ENCODE measurements around the gene LRRC59. TPM values are rescaled to one million over a fixed set of nuclear protein-coding genes. Genes with fewer than 3 reads are reported as not detected.

The LRRC59 gene
- total and polyA plus RNA-seq, 2 of the 4 experiments (the other 2 are of a cell fraction): 139 to 233 TPM

GRCh38 chr17:50363217-50364060 lies 33.9 kb downstream of the LRRC59 start:
- 58% methylated on average over 2 of the region's 8 CpGs; no CpG with 5 or more reads in 1 of the 2 experiments for WGBS, 2 experiments (ENCODE audit: extremely low coverage in 2 of 2, insufficient read length in 1 of 2)
- 0 out of 2 replicates have a peak overlapping the region, but pooled peaks have one; percentile 1 for H2AK5ac ChIP-seq (ENCODE audit: low read depth, low read length)
- H3K18ac ChIP-seq (ENCODE audit: low read depth, low read length): no peak overlapping the region
- H3K4ac ChIP-seq (ENCODE audit: low read depth, low read length): no peak overlapping the region; the same call in 1 of the 2 replicates
- H2AFZ ChIP-seq (replicated peaks; ENCODE audit: low read length, poor library complexity): peak overlapping the region; percentile 37
- dilution Hi-C loops (cut with HindIII; ENCODE audit: low sequenced_read_pairs, unreplicated experiment): no loop called here
- CTCF ChIA-PET: no interaction called here
- H3K4me3 ChIP-seq (ENCODE audit: insufficient read depth, low read depth, low read length): no peak overlapping the region
- H2BK120ac ChIP-seq (ENCODE audit: low read depth, low read length): no peak overlapping the region
- no peak overlapping the region for H3K23ac ChIP-seq (ENCODE audit: low read depth, low read length)
- no peak overlapping the region for H4K8ac ChIP-seq (ENCODE audit: low read depth in 2 of 2, low read length in 2 of 2)
- H3K9ac ChIP-seq (ENCODE audit: low read depth, low read length): no peak overlapping the region
- no peaks in the 10 kb centered on the region for H3K27me3 ChIP-seq (ENCODE audit: control insufficient read depth, insufficient read depth, low read length)
- intact Hi-C loops (cut with micrococcal nuclease): no loop called here
- H2BK20ac ChIP-seq (ENCODE audit: low read depth, low read length): no peak overlapping the region
- H2BK15ac ChIP-seq (ENCODE audit: low read depth, low read length): no peak overlapping the region
- H3K4me1 ChIP-seq (ENCODE audit: control insufficient read depth, insufficient read depth, low read length): peaks cover 11% of the 10 kb centered on the region
- no peak overlapping the region for H3K56ac ChIP-seq (ENCODE audit: extremely low read depth, insufficient read depth, low read length)
- H4K20me1 ChIP-seq (ENCODE audit: insufficient read depth, low read length): peaks cover 22% of the 10 kb centered on the region; the same call in 1 of the 2 replicates
- H2AK9ac ChIP-seq (replicated peaks; ENCODE audit: low read depth, low read length, poor library complexity): peak overlapping the region; percentile 23
- no peak overlapping the region for H3K4me2 ChIP-seq (ENCODE audit: low read depth, low read length)
- no TSS peak for BruUV-seq (replicated peaks)
- no peak overlapping the region for H3K14ac ChIP-seq (replicated peaks; ENCODE audit: low read depth, low read length)
- in situ Hi-C loops (cut with MboI; ENCODE audit: low sequenced_read_pairs): no loop called here
- no peak overlapping the region for H2BK5ac ChIP-seq (ENCODE audit: low read depth, low read length, poor library complexity, severe bottlenecking)
- peaks cover 0 to 29% of the 10 kb centered on the region in 2 experiments; a peak in 1 of 4 replicates for H3K79me1 ChIP-seq (ENCODE audit: low read depth in 1 of 2, low read length in 2 of 2)
- no peaks in the 10 kb centered on the region for H3K9me3 ChIP-seq (ENCODE audit: control insufficient read depth, insufficient read depth, low read length)
- H4K91ac ChIP-seq (ENCODE audit: insufficient read depth, low read depth, low read length): no peak overlapping the region
- H3K9me1 ChIP-seq (ENCODE audit: insufficient read depth, low read length): peaks cover 9% of the 10 kb centered on the region; the same call in 1 of the 2 replicates
- peak; percentile 41 for ATAC-seq (ENCODE audit: low read depth)
- H3K27ac ChIP-seq (ENCODE audit: insufficient read depth, low read length): no peak overlapping the region
- TF ChIP-seq CEBPB (IDR thresholded peaks at IDR 0.05; ENCODE audit: low read depth, low read length): no peak
- no peak for TF ChIP-seq POLR2A (IDR thresholded peaks at IDR 0.05; ENCODE audit: low read depth, low read length)
- TF ChIP-seq SMC3 (IDR thresholded peaks at IDR 0.05; ENCODE audit: low read depth, low read length): no peak
- no peak for TF ChIP-seq CHD1 (IDR thresholded peaks at IDR 0.05; ENCODE audit: low read depth, low read length)
- TF ChIP-seq RAD21 (IDR thresholded peaks at IDR 0.05; ENCODE audit: low read length): no peak
- no peak for TF ChIP-seq MAFK (IDR thresholded peaks at IDR 0.05; ENCODE audit: low read depth, low read length)
- no peak for TF ChIP-seq USF2 (IDR thresholded peaks at IDR 0.05; ENCODE audit: low read depth, low read length)
- no peak for TF ChIP-seq RCOR1 (IDR thresholded peaks at IDR 0.05; ENCODE audit: insufficient replicate concordance, low read length)
- no peak for TF ChIP-seq CTCF (conservative IDR thresholded peaks at IDR 0.05; ENCODE audit: low read depth, low read length)
- TF ChIP-seq ELK1 (IDR thresholded peaks at IDR 0.05; ENCODE audit: borderline replicate concordance, low read depth, low read length): no peak
- no peak for TF ChIP-seq NFE2L2 (IDR thresholded peaks at IDR 0.05; ENCODE audit: low read depth, low read length)
- no peak for TF ChIP-seq MAZ (IDR thresholded peaks at IDR 0.05; ENCODE audit: borderline replicate concordance, low read depth, low read length)
- TF ChIP-seq BHLHE40 (IDR thresholded peaks at IDR 0.05; ENCODE audit: low read depth, low read length): no peak
- TF ChIP-seq FOS (IDR thresholded peaks at IDR 0.05; ENCODE audit: low read depth, low read length): no peak
- POLR2A ChIA-PET (ENCODE audit: unreplicated experiment): interaction anchor here (0.5 to 0.9 kb wide), 2 partner anchors 162 to 261 kb away, joined by 3 to 4 read pairs; partner anchors contain the start of gene COL1A1
- DNase-seq: peak; percentile 35
- peaks cover 51% of the 10 kb centered on the region for H3K36me3 ChIP-seq (ENCODE audit: control insufficient read depth, insufficient read depth, low read length)
- H4K5ac ChIP-seq (ENCODE audit: low read depth, low read length): no peak overlapping the region
